Erythroblast (primary cell): ENCODE results near the gene TBC1D10B.

ENCODE experiments used
- DNase-seq, 2 experiments: peaks; one replicate each; lab custom pipeline; 2025; lab: John Stamatoyannopoulos, UW
- GATA1 ChIP-seq: IDR thresholded peaks from 2 replicates; pipeline ENCODE4 v1.6.1; 2011; ENCODE audit warnings: low read depth, mild to moderate bottlenecking, control low read depth, low read length, moderate library complexity
- POLR2A ChIP-seq: IDR thresholded peaks from 2 replicates; pipeline ENCODE4 v1.6.1; 2011; ENCODE audit warnings: mild to moderate bottlenecking, low read length

Gene TBC1D10B

GRCh38 chr16:30372038-30372712 is 1.9 kb upstream of the TBC1D10B start:
- peak in 1 of 2 experiments; percentile 62 for DNase-seq
- TF ChIP-seq GATA1 (no peak), POLR2A (no peak)

GRCh38 chr16:30371248-30371816 is 1.0 kb upstream of the TBC1D10B start:
- DNase-seq, result no peak
- TF ChIP-seq POLR2A, result no peak
- no peak for TF ChIP-seq GATA1

GRCh38 chr16:30369938-30370455 is 297 bp downstream of the TBC1D10B start:
- TF ChIP-seq POLR2A (no peak), GATA1 (no peak)
- no peak for DNase-seq

- peak; percentile 67 to 72 for DNase-seq
- TF ChIP-seq GATA1 (no peak), POLR2A (no peak)
These were observed 980 bp downstream of the TBC1D10B start for GRCh38 chr16:30369091-30369937.

- no peak for TF ChIP-seq POLR2A
- no peak for TF ChIP-seq GATA1
- no peak for DNase-seq
These were observed 1.6 kb downstream of the TBC1D10B start for GRCh38 chr16:30368792-30369090.

GRCh38 chr16:30368122-30368791 is 2.0 kb downstream of the TBC1D10B start:
- no peak for DNase-seq
- TF ChIP-seq POLR2A, result no peak
- TF ChIP-seq GATA1, result no peak

GRCh38 chr16:30367349-30368009 is 2.8 kb downstream of the TBC1D10B start:
- TF ChIP-seq POLR2A (no peak), GATA1 (no peak)
- DNase-seq, result no peak

GRCh38 chr16:30366511-30366910 is 3.8 kb downstream of the TBC1D10B start:
- DNase-seq, result no peak
- no peak for TF ChIP-seq GATA1
- TF ChIP-seq POLR2A, result no peak

GRCh38 chr16:30365200-30365599 is 5.1 kb downstream of the TBC1D10B start:
- TF ChIP-seq POLR2A, result no peak
- TF ChIP-seq GATA1, result no peak
- no peak for DNase-seq

GRCh38 chr16:30361180-30361579 is 9.1 kb downstream of the TBC1D10B start:
- no peak for DNase-seq
- no peak for TF ChIP-seq POLR2A
- no peak for TF ChIP-seq GATA1

- TF ChIP-seq POLR2A, result no peak
- no peak for TF ChIP-seq GATA1
These were observed 10.5 kb downstream of the TBC1D10B start for GRCh38 chr16:30359871-30360170.

GRCh38 chr16:30358990-30359870 is 11.1 kb downstream of the TBC1D10B start:
- no peak for DNase-seq
- TF ChIP-seq POLR2A (no peak), GATA1 (no peak)

More at GRCh38 chr16:30359871-30360170, 10.5 kb downstream of the TBC1D10B start:
- no peak for DNase-seq

- no peak for DNase-seq
- TF ChIP-seq GATA1, result no peak
- no peak for TF ChIP-seq POLR2A
These were observed 11.7 kb downstream of the TBC1D10B start for GRCh38 chr16:30358577-30358936.
